Activated naive CD4-positive, alpha-beta T cell treated with Interleukin-2 at 50 U/mL for 16 hours (primary cell): ENCODE data around the gene ABCC9.

ENCODE experiments used
- DNase-seq: peaks from one replicate; pipeline ENCODE4 v3.0.0-alpha.2; 2020

The ABCC9 gene

DNA sequence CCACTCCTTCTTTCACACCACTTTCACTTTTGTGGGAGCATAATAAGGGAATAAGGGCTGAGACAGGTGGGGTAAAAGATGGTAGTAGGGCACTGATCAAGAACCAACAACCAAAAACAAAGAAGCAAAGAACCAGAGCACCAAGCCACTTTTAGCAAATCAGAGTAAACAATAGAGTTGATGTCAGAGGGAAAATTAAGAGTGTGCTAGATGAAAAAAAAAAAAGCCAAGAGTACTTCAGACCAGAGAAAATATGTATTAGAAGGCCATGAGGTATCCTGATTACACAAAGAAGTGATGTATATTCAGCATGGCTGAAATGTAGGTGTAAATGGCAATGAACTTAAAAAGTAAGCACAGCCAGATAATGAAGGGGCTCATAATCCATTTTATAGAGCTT is 75.4 kb downstream of the ABCC9 start:
- DNase-seq: no peak

DNA sequence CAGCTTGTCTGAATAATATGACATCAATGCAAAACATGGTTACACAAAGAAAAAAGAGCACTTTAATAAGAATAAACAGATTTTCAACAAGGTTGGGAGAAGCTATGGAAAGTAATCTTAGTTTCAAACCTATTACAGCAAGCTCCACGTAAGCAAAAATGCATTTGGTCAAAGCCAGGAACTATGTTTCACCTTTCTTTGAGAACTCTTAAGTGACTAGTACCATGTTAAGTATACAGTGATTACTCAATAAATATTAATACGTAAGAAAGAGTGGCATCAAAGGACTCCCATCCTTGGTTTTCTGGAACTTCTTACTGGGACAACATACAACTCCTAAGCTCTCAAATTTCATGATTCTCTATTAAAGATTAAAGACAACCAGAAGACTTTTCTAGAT is 80.7 kb downstream of the ABCC9 start:
- DNase-seq: no peak

DNA sequence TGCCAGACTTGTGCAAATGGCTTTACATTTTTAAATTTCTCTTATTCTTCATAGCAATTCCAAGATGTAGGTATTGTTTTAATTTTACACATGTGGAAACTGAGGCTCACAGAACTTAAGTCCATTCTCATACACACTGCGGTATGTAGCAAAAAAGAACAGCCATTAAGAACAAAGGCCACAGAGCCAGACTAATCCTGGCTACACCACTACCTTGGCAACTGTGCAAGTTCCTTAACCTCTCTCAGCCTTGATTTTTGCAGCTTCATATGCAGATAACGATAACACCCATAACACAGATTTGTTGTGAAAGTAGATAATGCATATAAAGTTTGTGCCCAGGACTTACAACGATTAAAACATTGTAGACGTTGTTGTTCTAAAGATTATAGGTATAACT is 81.1 kb downstream of the ABCC9 start:
- DNase-seq: no peak

DNA sequence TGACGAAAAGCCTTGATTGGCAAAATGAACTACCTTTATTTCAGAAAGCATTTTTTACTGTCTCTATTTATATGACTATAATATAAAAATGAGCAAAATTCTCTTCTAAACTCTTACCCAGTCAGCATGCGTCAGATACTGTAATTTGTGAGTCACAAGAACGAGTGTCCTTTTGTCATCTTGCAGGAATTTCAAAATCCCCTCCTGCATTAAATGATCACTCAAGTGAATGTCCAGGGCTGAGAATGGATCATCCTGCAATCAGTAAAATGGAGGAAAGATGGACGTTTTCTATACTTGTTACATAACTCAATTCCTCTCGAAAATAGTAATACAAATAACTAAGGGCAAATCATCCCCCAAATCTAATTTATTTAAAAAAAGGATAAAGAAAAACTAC is 89.0 kb downstream of the ABCC9 start:
- DNase-seq: no peak

DNA sequence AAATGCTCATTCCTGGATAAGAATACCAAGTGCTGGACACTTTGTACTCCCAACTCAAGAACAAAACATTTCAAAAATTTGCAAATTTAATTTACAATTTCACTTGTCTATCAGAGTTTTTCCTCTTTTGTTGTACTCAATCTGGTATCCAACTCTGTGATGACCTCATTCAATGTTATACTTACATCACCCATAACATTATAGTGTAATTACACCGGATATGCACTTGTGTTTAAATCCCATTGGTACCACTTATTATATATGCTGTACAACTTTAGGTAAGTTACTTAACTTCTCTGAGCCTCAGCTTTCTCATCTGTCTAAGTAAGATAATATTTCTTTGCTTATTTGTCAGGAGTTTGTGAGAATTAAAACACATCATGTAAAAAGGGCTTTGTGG is 90.1 kb downstream of the ABCC9 start:
- DNase-seq: no peak

DNA sequence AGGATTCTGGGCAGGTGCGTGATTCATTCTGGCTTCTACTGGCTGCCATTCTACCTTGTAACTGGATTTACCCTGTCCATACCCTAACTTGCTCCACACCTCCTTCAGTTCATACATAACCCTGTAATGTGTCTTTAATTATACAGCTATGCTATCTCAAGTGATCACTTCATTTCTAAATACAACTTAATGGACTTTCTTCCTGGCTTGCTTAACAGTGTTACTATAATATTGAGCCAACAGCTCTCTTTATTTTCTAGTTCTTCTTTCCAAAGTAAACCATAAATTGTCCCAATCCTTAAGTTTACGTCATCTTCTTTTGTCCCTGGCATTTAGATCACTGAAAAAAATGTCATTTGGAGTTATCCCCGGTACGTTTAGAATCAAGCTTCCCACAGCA is 90.8 kb downstream of the ABCC9 start:
- DNase-seq: no peak

DNA sequence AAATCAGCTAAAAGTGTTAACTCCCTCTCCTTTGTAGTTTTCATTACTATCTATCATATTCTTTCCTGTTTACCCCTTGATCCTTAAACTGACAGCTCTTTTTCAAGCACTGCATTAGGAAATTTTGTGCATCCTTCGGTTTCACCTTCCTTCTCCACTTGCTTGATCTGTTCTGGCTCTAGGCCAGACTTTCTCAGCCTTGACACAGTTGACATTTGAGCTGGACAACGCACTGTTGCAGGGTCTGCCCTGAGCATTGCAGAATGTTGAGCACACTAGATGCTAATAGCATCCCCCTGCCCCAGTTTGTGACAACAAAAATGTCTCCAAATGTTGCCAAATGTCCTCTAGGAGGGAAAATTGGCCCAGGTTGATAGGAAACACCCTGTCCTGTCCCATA is 91.3 kb downstream of the ABCC9 start:
- no peak for DNase-seq

DNA sequence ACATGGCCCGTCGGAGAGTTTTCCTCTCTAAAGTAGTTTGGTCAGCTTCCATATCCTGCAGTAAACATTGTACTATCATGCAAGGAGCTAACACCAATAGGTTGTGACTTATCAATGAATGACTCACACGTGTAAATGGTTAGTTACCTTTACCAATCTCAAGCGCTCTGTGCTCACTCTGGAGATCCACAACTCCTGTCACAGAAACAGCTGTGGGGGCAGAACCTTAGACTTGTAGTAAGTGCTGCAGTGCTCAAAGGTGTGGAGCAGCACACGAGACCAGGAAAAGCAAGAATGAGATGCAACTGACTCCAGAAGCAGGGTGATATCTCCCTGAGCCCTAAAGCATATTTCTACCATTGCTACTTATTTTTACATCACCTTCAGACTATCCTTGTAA is 93.0 kb downstream of the ABCC9 start:
- DNase-seq: no peak

DNA sequence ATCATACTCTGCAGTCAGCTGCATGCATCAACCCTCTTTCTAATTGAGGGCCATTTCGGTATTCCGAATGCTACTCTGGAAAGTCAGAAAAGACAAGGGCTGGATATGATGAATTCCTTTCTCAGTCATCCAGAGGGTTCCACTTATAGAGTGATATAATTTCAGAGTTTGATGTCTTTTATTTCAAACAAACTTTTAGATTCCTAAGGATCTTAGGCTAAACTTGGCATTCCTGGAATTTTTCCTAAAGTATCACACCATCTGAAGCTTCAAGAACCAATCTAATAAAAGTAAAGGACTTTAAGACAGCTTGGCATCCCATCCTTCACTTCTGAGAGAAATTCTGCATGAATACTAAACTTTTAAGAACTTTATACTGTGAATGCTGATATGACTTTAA is 97.4 kb downstream of the ABCC9 start:
- no peak for DNase-seq

DNA sequence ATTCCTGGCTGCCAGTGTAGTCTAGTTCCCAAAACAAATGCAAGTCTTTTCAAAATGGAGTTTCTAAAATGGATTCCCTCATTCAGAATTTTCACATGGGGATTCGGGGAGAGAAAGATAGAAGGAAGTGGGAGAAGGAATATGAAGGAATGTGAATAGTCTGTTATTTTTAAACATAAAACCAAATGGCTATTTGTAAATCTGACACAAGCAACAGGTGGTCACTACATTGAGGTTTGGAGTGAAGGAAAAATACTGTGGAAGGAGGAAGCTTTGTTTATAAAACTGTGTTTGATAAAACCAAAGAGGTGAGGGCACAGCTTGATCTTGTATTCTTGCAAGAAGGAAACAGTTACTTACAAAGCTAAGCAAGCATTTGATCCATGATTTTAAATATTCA is 101.5 kb downstream of the ABCC9 start:
- DNase-seq: no peak

DNA sequence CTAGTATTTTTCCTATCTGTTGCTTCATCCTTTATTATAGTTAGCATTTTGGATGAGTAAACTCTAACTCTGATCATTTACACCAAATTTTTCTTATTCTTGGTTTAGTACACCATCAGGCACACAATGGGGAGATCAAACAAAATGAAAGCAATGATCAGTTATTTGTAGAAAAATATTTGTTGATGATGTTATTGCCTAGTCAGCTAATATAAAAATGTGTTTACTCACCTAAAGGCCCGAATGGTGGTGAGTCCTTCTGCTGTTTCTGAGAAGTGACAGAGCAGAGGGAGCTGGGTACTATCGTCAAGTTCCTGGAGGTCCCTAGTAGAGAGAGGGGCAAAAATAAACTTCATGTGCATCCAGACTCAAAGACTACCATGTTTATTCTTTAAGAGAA is 103.4 kb downstream of the ABCC9 start:
- no peak for DNase-seq

DNA sequence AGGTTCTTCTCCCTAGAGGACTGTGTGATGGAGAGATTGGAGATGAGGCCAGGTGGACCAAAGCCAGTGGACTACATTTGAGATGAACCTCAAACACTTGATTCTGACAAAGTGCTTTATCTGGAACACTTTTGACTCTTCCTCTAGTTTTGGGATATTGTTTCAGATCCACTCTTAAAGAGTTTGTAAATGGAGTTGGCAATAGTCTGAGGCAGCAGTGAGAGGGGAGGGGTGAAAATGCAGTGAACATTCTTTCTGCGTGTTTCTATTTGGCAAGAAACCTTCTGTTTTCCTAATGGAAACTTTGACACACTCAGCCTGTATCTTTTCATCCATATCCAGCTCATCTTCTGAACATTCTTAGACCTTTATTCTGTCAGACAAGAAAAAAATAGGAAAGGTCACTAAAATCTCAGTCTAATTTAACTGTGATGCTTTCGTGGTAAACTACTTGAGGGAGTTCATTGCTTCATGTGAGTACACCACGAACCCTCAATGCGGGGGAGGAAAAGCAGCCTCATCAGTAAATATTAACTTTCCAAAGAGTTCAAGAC is 109.4 kb downstream of the ABCC9 start:
- no peak for DNase-seq

DNA sequence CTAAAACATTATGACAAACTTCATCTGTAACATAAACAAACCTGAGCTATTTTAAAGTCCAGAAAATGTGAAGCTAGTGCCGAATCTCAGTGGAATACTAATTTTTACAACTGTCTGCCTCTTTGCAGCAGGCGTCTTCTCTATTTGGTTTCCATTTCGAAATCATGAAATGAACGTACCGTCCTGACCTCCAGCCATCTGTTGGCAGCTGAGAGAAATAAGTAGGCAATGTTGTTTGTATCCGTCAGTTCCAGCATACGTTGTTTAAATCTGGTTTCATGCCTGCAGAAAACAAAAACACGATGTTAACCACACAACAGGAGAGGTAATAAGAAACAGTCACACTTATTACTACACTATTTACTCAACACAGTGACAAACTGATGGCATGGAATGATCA is 112.4 kb downstream of the ABCC9 start:
- DNase-seq: no peak

DNA sequence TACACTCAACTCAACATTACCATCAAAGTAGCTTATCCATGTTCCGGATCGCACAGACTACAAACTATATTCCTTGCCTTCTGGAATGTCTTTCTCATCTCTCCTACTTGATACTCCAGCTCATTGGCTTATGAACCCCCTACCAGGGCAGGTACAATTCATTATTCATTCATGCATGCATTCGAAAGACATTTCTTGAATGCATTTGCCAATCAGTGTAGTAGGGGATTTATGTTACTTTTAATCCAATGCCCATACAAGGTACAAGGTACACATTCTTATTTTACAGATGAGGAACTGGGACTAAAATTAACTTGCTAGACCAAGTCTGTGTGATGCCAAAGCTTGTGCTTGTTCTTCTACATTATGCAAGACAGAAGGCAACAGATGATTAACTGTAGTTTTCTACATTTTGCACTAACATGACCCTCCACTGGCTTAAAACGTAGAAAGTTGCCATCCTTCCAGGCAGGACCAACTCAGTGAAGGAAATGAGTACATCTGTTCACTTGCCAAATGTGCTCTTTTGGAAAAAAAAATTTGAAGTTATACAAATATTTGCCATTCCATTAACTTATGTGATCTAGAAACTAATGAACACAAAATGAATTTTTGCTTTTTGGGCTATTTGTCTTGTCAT is 113.0 kb downstream of the ABCC9 start:
- no peak for DNase-seq

DNA sequence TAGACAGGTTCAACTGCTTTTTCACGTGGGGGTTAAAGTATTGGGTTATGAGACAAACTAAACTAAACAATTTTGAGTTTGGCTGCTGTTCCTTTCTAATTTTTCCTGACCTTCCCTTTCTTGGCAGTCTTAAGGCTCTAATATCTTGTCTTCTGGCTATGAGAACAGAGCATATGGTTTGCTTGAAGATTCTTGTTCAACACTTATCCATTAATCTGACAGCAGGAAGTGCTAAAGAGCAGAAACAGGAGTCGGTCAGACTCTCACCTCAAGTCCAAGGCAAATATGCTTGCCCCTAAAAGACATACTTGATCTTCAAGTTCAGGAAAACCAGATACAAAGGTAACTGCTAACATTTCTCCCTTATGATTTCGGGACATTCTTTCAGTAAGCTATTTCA is 114.1 kb downstream of the ABCC9 start:
- DNase-seq: no peak

DNA sequence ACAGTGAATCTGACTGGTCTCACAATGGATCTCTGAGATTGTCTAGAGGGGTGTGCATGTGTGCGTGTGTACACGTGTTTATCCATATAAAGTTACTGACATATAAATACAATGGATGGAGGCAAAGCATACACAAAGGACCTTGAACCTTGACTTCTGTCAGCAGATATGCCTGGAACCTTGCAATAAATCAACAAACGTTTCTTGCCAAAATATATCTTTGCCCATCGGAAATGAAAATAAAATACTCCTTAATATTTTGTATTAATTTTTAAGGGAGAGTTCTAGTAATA is 114.7 kb downstream of the ABCC9 start:
- DNase-seq: no peak

DNA sequence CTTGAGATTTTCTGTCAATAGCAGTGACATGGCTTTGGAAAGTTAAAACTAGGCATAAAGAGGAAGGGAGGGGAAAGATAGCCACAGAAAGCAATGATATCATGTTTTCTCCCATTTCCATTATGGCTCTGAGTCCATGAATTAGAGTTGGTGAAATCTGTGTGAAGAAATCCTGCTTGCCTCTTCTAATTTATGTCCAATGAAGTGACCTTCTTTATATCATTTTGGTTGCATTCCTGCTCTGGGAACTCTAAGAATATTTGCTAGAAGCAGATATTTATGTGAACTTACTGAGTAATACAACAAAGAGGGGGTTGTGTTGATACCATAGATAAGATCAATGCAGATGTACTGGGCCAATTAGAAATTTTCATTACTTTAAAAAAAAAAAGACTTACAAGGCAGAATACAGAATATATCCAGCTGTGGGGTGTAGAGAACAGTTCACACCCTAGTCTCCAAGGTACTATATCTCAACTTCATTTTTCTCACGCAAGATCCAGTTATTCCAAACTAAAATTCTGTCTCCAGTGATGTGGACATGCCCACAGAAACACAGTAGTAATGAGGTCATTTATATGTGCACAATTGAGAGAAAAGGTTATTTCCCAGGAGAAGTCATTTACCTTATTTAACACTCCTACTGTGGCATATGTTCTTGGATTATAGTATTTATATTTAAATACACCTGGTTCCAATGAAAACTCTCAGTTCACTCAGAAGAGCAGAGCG is 115.2 kb downstream of the ABCC9 start:
- DNase-seq: no peak

DNA sequence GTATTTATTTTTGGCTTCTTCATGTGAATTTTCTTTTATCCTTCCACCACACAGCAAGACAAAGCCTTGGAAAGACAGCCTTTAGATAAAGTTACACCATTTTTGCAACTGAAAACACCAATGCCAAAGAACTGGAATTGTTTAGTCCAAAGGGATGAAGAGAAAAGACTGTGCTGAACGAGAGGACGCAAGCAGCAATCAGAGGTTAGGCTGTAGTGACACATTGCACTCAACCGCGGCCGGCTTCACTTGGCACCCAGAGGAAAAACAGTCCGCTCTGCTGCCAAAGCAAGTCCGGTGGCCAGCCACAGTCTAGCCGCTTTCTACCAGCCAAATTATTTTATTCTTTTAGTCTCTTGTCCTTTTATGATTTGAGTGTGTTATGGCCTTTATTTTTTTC is 117.6 kb downstream of the ABCC9 start:
- no peak for DNase-seq

DNA sequence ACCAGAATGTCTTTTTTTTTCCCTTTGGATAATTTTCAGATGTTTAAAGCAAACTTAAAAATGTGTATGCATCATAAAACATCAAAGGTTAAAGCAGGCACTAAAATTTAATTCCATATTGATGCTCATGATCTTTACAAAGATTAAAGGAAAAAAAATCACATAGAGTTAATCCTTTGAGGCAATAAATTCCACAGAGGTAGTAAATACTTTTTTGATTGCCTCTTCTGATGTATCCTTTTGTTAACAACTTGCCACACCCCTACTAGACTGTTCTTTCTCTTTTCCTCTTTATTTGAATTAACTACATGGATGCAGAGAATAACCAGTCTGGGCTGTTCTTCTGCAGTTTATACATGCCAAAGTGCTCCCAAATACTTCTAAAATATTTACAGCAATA is 121.5 kb downstream of the ABCC9 start:
- no peak for DNase-seq

DNA sequence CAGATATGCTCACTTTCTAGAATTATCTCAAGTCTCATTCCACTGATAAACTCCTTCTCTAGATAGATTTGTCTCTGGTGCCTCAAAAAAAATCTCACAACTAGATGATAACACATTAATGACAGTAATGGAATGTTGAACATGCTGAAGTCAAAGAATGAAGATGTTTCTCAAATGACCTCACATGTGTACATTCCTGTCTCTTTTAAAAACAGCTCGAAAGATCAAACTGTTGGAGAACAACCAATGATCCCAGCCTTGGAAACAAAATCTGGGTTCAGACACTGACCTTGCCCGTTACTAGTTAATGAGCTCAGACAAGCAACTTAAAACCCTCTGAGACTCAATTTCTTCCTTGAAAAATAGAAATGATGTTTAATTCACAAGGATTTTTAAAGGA is 122.0 kb downstream of the ABCC9 start:
- no peak for DNase-seq

DNA sequence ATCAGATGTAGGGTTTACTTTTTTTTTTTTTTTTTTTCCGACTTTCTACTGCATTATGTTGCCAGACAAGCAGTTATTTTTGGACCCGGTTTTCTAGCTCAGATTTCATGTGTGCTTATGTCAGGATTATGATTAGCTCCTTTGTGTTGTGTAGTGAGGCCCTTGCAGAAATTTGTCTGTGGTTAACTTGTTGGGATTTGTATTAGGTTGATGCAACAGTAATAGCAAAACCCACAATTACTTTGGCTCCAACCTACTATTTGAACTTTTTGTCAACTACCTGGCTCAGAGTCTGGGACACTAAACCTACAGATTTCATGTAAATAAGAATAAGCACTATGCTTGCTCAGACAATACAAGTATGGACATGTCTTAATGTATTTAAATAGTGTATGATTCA is 122.6 kb downstream of the ABCC9 start:
- no peak for DNase-seq

DNA sequence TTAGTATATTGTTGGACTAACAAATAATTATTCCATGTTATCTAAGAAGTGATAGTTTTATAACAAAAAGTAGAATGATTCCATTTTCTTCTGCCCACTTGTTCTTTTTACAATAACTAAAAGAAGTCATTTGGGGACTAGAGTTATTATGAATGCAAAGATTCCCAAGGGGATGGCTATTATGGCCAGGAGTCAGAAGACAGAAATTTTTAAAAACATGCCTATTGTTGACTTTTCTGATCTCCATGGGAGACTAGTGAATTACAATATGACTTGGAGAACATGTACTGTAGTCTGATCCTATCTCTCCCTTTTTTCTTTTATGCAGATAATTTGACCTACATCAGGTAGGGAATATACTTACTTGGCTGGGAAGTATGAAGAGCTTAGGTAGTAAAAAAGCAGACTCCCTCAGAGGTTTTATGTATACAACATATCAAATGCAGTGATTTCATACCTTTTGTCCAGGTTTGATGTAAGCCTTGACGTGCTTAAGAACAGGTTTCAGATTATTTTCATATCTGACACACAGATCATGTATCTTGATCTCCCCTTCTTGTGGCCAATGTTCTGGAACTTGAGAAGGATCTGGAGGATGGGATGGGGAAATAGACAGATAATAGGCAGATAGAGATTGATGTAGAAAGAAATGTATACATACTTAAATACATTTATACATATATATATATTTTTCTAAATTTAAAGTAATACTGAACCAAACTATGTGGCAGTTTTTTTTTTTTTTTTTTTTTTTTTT is 125.7 kb downstream of the ABCC9 start:
- DNase-seq: no peak

DNA sequence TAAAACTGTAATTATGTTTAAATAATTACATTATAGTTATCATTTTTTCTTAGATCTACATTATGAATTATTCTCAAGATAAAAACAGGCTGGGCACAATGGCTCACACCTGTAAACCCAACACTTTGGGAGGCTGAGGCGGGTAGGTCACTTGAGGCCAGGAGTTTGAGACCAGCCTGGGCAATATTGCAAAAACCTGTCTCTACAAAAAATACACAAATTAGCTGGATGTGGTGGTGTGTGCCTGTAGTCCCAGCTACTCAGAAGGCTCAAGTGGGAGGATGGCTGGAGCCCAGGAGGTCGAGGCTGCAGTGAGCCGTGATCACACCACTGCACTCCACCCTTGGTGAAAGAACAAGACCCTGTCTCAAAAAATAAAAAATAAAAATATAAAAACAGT is 126.4 kb downstream of the ABCC9 start:
- no peak for DNase-seq

DNA sequence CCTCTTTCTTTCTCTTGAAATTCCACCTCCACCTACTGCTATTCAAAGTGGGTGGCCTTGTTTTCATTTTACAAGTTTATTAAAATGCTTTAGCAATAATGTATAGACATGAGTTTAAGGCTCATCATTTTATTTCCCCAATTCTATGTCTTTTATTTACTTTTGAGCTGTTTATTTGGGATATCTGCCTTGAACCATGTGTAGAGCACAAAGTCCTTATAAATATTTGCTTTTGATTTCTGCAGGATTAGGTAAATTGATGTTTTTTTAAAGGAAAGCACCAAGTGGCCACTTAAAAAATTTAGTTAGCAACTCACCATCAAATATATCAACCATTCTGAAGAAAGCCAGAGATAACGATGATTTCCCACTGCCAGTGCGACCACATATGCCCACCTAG is 126.9 kb downstream of the ABCC9 start:
- no peak for DNase-seq
